GM18517 (cell line): ENCODE measurements around the gene NBPF10.
"Not testable (repeated sequence)": the region's sequence is repeated elsewhere in the genome, so short reads cannot be mapped to it uniquely, and the experiment has no call there.

Experiments used
- ATAC-seq: cut with Tn5 transposase; IDR thresholded peaks from one replicate; pipeline ENCODE4 v1.9.1; 2021; ENCODE audit warnings: mild to moderate bottlenecking, moderate library complexity; ENCODE audit not compliant: unreplicated experiment

Gene NBPF10

GRCh38 chr1:146144465-146144864 is at the start of gene NBPF10:
NBPF10 (minus strand) TSS chr1:146144804; CDS start chr1:146144769, 35 bp downstream.
- ATAC-seq = not testable (repeated sequence)

GRCh38 chr1:146174531-146174930 is 29.9 kb upstream of the NBPF10 start:
- not testable (repeated sequence) for ATAC-seq

- not testable (repeated sequence) for ATAC-seq
Observed at GRCh38 chr1:146167740-146168139, 23.1 kb upstream of the NBPF10 start.

- ATAC-seq = not testable (repeated sequence)
Observed at GRCh38 chr1:146167273-146167672, 22.7 kb upstream of the NBPF10 start.
